Measurements from ENCODE around the gene PDE6G.

DNA sequence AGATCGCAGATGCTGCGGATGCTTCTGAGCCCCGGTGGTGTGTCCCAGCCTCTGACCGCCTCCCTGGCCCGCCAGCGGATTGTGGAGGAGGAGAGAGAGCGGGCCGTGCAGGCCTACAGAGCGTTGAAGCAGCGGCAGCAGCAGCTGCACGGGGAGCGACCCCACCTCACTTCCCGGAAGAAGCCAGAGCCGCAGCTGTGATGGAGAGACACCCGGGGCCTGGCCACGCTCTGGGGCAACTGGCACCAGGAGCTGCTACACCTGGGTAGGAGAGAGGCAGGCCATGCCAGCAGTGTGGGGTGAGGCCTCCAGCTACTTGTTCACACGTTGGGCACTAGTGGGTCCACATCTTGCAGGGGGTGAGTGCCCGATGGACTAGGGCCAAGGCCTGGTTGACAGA, 16.2 kb upstream of the PDE6G start:
- TF ChIP-seq POLR2A (IDR thresholded peaks at IDR 0.05) (no peak), CTCF (IDR thresholded peaks at IDR 0.05) (no peak)

Data from thyroid gland (tissue), 4 donors.